HEK293T (cell line): Measurements from ENCODE around the gene MRNIP.

Experiments used
- BHLHE40 ChIP-seq: fragments of 450-650 bp; IDR thresholded peaks from 2 replicates; pipeline ENCODE4 v1.6.1; 2016; ENCODE audit warnings: mild to moderate bottlenecking, moderate library complexity, borderline replicate concordance
- CTBP1 ChIP-seq: fragments of 450-650 bp; IDR thresholded peaks from 2 replicates; pipeline ENCODE4 v1.6.1; 2016; ENCODE audit warnings: borderline replicate concordance
- ELF4 ChIP-seq: fragments of 450-650 bp; IDR thresholded peaks from 2 replicates; pipeline ENCODE4 v1.6.1; 2017; ENCODE audit warnings: antibody characterized with exemption
- FOXA1 ChIP-seq: fragments of 450-650 bp; IDR thresholded peaks from 2 replicates; pipeline ENCODE4 v1.6.1; 2016; ENCODE audit warnings: mild to moderate bottlenecking
- FOXK2 ChIP-seq: fragments of 450-650 bp; IDR thresholded peaks from 2 replicates; pipeline ENCODE4 v1.6.1; 2016; ENCODE audit warnings: mild to moderate bottlenecking
- FOXM1 ChIP-seq: fragments of 450-650 bp; IDR thresholded peaks from 2 replicates; pipeline ENCODE4 v1.6.1; 2017; ENCODE audit warnings: mild to moderate bottlenecking, borderline replicate concordance
- HDGF ChIP-seq: fragments of 450-650 bp; IDR thresholded peaks from 2 replicates; pipeline ENCODE4 v1.6.1; 2017; ENCODE audit warnings: antibody characterized with exemption, borderline replicate concordance
- PKNOX1 ChIP-seq: fragments of 450-650 bp; IDR thresholded peaks from 2 replicates; pipeline ENCODE4 v1.6.1; 2016
- SP1 ChIP-seq: fragments of 450-650 bp; IDR thresholded peaks from 2 replicates; pipeline ENCODE4 v1.6.1; 2017
- SUZ12 ChIP-seq: fragments of 450-650 bp; IDR thresholded peaks from 2 replicates; pipeline ENCODE4 v1.6.1; 2016; ENCODE audit warnings: mild to moderate bottlenecking
- TARDBP ChIP-seq: fragments of 450-650 bp; IDR thresholded peaks from 2 replicates; pipeline ENCODE4 v1.6.1; 2016

GRCh38 chr5:179817890-179818745 lies 40.5 kb downstream of the MRNIP start:
- no peak for TF ChIP-seq FOXA1
- TF ChIP-seq FOXK2 = no peak
- 0 out of 2 replicates have a peak, but pooled peaks have one; percentile 15 for TF ChIP-seq HDGF
- no peak for TF ChIP-seq SP1
- no peak for TF ChIP-seq BHLHE40
- TF ChIP-seq SUZ12 = no peak
- TF ChIP-seq TARDBP = no peak
- TF ChIP-seq FOXM1 = no peak
- TF ChIP-seq CTBP1 = no peak
- no peak for TF ChIP-seq PKNOX1
- no peak for TF ChIP-seq ELF4
